Amniotic stem cell (primary cell): Measurements from ENCODE around the gene HDAC10.

Source experiments
- DNase-seq: peaks from one replicate; lab custom pipeline; 2025; lab: John Stamatoyannopoulos, UW

The HDAC10 gene

GRCh38 chr22:50200461-50201190 is 50.4 kb downstream of the HDAC10 start, which contains the start of gene SELENOO:
TSS of gene SELENOO (plus strand) at chr22:50201011. CDS start at chr22:50201037, 26 bp downstream.
- peak; percentile 61 for DNase-seq

GRCh38 chr22:50199829-50200460 is 51.1 kb downstream of the HDAC10 start:
- no peak for DNase-seq

DNA sequence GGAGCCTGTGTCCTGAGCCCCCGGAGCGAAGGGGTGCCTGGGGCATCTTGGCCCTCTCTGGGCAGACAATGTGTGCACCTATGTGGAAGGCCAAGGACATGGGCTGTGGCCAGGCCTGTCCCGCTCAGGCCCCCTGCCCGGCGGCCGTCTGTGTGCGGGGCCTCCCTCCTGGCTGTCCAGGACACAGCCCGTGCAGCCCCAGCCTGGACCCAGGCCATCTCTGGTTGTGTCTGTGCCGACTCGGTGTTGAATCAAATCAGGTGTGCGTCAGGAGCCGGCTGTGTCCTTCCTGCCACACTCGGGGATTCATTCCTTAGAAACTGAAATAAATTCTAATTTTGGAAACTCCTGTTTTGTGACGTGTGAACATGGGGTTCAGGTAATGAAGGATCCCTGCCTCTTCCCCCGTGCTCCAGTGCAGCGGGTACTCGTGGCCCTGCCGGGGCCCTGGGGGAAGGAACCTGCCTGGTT is 51.8 kb downstream of the HDAC10 start:
- no peak for DNase-seq

GRCh38 chr22:50198624-50199017 is 52.4 kb downstream of the HDAC10 start:
- DNase-seq, result no peak

- DNase-seq, result no peak
Measured at GRCh38 chr22:50197856-50198623, 53.0 kb downstream of the HDAC10 start.

DNA sequence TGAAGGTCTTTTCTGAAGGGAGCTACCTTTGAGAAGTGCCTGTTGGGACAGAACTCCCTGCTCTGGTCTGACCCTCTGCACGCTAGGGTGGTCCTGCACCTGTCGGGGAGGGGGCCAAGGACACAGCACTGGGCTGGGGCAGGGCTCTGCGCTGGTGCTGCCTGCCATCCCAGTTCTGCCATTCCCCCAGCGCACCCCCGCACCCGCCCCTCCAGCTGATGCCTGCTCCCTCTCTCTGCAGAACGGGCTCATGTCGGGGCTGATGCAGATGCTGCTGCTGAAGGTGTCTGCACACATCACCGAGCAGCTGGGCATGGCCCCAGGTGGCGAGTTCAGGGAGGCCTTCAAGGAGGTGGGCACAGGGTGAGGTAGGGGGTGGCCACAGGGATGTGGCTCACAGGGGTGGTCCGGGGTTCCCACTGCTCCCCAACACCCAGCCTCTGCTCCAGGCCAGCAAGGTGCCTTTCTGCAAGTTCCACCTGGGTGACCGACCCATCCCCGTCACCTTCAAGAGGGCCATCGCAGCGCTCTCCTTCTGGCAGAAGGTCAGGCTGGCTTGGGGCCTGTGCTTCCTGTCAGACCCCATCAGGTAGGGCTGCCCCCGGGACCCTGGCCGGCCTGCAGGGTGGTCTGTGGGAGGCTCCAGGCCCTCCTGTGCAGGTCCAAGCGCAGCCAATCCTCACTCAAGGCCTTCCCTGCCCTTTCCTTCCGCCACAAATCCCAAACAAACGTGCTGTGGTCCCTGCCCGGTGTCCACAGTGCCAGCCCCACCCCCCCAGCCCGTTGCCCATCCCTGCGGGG is 53.9 kb downstream of the HDAC10 start:
- no peak for DNase-seq

DNA sequence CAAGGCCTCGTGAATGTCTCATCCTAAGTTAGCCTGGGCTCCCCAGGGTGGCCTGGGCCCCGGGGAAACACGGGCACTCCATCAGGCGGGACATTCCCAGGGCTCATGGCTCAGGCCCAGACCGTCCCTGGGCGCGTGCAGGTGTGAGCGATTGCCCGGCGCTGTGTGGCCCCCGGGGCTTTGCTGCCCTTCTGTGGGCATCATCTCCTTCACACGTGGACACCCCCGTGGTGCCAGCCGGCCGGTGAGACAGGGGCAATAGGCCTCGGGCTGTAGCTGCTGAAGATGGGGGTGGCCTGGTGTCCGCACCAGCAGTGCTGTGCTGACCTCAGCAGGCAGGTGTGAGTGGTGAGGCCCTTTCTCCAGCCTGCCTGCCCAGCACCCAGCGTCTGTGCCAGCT is 54.8 kb downstream of the HDAC10 start:
- no peak for DNase-seq
